ENCODE measurements around the gene GATB.

Gene GATB

GRCh38 chr4:151760712-151761661, at the start of gene GATB:
Gene GATB, minus strand, starts transcription at chr4:151761007. Its CDS starts 25 bp downstream, at chr4:151760982.
- DNase-seq: peak; percentile 96

- no peak for DNase-seq
Observed at GRCh38 chr4:151810476-151810875, 49.7 kb upstream of the GATB start.

- no peak for DNase-seq
Observed at GRCh38 chr4:151809716-151810115, 48.9 kb upstream of the GATB start.

- DNase-seq: no peak
Observed at GRCh38 chr4:151808542-151808941, 47.7 kb upstream of the GATB start.

GRCh38 chr4:151808120-151808529, 47.3 kb upstream of the GATB start:
- no peak for DNase-seq

- DNase-seq: no peak
Observed at GRCh38 chr4:151807220-151807619, 46.4 kb upstream of the GATB start.

- no peak for DNase-seq
Observed at GRCh38 chr4:151806511-151806927, 45.7 kb upstream of the GATB start.

GRCh38 chr4:151804821-151805220, 44.0 kb upstream of the GATB start:
- no peak for DNase-seq

GRCh38 chr4:151804086-151804630, 43.4 kb upstream of the GATB start:
- DNase-seq: no peak

GRCh38 chr4:151803246-151803645, 42.4 kb upstream of the GATB start:
- DNase-seq: no peak

GRCh38 chr4:151801547-151802516, 41.0 kb upstream of the GATB start:
- DNase-seq: peak; percentile 65

- DNase-seq: no peak
Observed at GRCh38 chr4:151799417-151800012, 38.7 kb upstream of the GATB start.

- DNase-seq: peak; percentile 16
Observed at GRCh38 chr4:151798678-151799416, 38.0 kb upstream of the GATB start.

GRCh38 chr4:151797853-151798252, 37.0 kb upstream of the GATB start:
- no peak for DNase-seq

- no peak for DNase-seq
Observed at GRCh38 chr4:151797131-151797530, 36.3 kb upstream of the GATB start.

GRCh38 chr4:151796106-151796505, 35.3 kb upstream of the GATB start:
- DNase-seq: no peak

- no peak for DNase-seq
Observed at GRCh38 chr4:151792995-151793394, 32.2 kb upstream of the GATB start.

GRCh38 chr4:151792530-151792929, 31.7 kb upstream of the GATB start:
- DNase-seq: no peak

GRCh38 chr4:151788021-151788420, 27.2 kb upstream of the GATB start:
- DNase-seq: no peak

GRCh38 chr4:151786158-151786495, 25.3 kb upstream of the GATB start:
- DNase-seq: no peak

- DNase-seq: no peak
Observed at GRCh38 chr4:151785484-151786157, 24.8 kb upstream of the GATB start.
